DND-41 (cell line): ENCODE measurements around the gene LEMD2.

Experiments
- ATAC-seq: fragments of 200-7000 bp; cut with Tn5 transposase; 3 replicates; pipeline ENCODE4 v1.9.1; 2021; ENCODE audit warnings: low read depth; ENCODE audit not compliant: insufficient read depth
- DNase-seq: peaks from one replicate; pipeline ENCODE4 v3.0.0-alpha.2; 2020
- H2AFZ ChIP-seq: 2 replicates; pipeline ENCODE4 v1.6.0; 2012; ENCODE audit warnings: low read depth, low read length
- H3K27ac ChIP-seq: 2 replicates; pipeline ENCODE4 v1.5.1; 2012; ENCODE audit warnings: low read length, inconsistent platforms
- H3K27me3 ChIP-seq: fragments of 200-600 bp; sonication (generic); 2 replicates; pipeline ENCODE4 v1.6.0; 2012; ENCODE audit warnings: low read length, mild to moderate bottlenecking, inconsistent platforms; ENCODE audit not compliant: insufficient read depth, poor library complexity
- H3K36me3 ChIP-seq: 2 replicates; pipeline ENCODE4 v1.5.1; 2012; ENCODE audit warnings: low read length, inconsistent platforms; ENCODE audit not compliant: insufficient read depth
- H3K4me1 ChIP-seq: 2 replicates; pipeline ENCODE4 v1.5.1; 2012; ENCODE audit warnings: mild to moderate bottlenecking, low read length; ENCODE audit not compliant: insufficient read depth
- H3K4me2 ChIP-seq: 2 replicates; pipeline ENCODE4 v1.6.0; 2012; ENCODE audit warnings: mild to moderate bottlenecking, moderate library complexity, low read length, inconsistent platforms; ENCODE audit not compliant: insufficient read depth
- H3K4me3 ChIP-seq, 2 experiments: fragments of 200-600 bp in 1 of 2; shearing (Covaris generic) in 1 of 2; 2 replicates each; pipeline ENCODE4 v1.5.1; 2012 to 2016; ENCODE audit warnings: inconsistent platforms in 2 of 2, low read length in 2 of 2, mild to moderate bottlenecking in 2 of 2, low read depth in 1 of 2, moderate library complexity in 1 of 2
- H3K79me2 ChIP-seq: 2 replicates; pipeline ENCODE4 v1.6.0; 2012; ENCODE audit warnings: low read length, inconsistent platforms; ENCODE audit not compliant: insufficient read depth
- H3K9ac ChIP-seq: 2 replicates; pipeline ENCODE4 v1.6.0; 2012; ENCODE audit warnings: low read depth, mild to moderate bottlenecking, inconsistent platforms, low read length, moderate library complexity
- H3K9me3 ChIP-seq: 2 replicates; pipeline ENCODE4 v1.5.1; 2012; ENCODE audit warnings: low read length, moderate library complexity, mild to moderate bottlenecking, inconsistent platforms; ENCODE audit not compliant: insufficient read depth, severe bottlenecking
- H4K20me1 ChIP-seq: 2 replicates; pipeline ENCODE4 v1.6.0; 2012; ENCODE audit warnings: low read length; ENCODE audit not compliant: insufficient read depth
- EZH2 ChIP-seq: IDR thresholded peaks from 3 replicates; pipeline ENCODE4 v1.6.1; 2012; ENCODE audit warnings: borderline replicate concordance, low read depth, mild to moderate bottlenecking, moderate library complexity, low read length, inconsistent platforms; ENCODE audit not compliant: severe bottlenecking
- TF ChIP-seq, protein P1 (sequence below): IDR thresholded peaks from 2 replicates; pipeline ENCODE4 v1.5.1; 2012; ENCODE audit warnings: borderline replicate concordance, low read length, moderate library complexity, mild to moderate bottlenecking; ENCODE audit not compliant: poor library complexity, severe bottlenecking; ENCODE audit errors: extremely low read depth

LEMD2 gene

DNA sequence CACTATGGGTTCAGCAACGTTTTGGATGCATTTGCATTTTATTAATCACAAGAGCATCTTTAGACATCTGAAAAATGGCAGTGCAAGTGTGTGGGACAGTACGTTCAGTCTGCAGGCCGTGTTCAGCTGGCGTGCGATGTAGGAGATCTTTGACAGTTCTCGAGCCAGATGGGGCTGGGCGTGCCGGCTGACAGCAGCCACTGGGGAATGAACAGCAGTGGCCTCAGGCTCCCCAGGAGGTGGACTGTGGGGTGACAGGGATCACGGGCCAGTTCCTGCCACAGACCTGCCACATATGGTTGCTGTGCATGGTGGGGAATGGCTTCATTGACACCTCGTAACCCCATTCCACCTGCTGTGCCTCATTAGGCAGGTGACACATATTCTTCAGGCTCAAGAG, 31.3 kb upstream of the LEMD2 start:
- no peaks in the 10 kb centered on the region for H3K9me3 ChIP-seq
- no peak overlapping the region for H3K4me3 ChIP-seq
- no peak overlapping the region for H3K27ac ChIP-seq
- no peaks in the 10 kb centered on the region for H3K36me3 ChIP-seq
- H4K20me1 ChIP-seq: no peaks in the 10 kb centered on the region; the same call in 1 of the 2 replicates
- no peak overlapping the region for H3K9ac ChIP-seq
- H3K4me2 ChIP-seq: no peak overlapping the region
- no peak for DNase-seq
- no peaks in the 10 kb centered on the region for H3K79me2 ChIP-seq
- no peak overlapping the region for H2AFZ ChIP-seq
- no peak for TF ChIP-seq EZH2
- TF ChIP-seq, protein P1, sequence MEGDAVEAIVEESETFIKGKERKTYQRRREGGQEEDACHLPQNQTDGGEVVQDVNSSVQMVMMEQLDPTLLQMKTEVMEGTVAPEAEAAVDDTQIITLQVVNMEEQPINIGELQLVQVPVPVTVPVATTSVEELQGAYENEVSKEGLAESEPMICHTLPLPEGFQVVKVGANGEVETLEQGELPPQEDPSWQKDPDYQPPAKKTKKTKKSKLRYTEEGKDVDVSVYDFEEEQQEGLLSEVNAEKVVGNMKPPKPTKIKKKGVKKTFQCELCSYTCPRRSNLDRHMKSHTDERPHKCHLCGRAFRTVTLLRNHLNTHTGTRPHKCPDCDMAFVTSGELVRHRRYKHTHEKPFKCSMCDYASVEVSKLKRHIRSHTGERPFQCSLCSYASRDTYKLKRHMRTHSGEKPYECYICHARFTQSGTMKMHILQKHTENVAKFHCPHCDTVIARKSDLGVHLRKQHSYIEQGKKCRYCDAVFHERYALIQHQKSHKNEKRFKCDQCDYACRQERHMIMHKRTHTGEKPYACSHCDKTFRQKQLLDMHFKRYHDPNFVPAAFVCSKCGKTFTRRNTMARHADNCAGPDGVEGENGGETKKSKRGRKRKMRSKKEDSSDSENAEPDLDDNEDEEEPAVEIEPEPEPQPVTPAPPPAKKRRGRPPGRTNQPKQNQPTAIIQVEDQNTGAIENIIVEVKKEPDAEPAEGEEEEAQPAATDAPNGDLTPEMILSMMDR: no peak
- peaks cover 8% of the 10 kb centered on the region for H3K27me3 ChIP-seq
- no peaks in the 10 kb centered on the region for H3K4me1 ChIP-seq
- ATAC-seq: no peak

DNA sequence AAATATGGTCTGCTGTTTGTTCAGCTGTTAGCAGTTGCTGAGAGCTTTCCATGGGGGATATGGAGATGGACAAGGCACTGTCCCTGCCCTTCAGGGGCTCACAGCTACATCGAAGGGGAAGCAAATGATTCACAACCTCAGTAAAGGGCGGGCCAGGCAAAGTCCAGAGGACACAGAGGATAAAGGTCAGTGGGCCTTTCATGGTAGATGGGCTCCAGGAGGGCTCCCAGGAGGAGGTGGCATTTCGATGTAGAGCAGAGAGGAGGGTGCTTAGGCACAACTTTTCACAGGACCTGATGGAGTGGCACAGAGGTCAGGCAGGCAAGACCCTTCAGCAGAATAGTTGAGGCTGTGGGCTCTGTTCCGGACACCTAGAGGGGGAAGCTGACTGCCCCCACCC, 30.1 kb upstream of the LEMD2 start:
- no peaks in the 10 kb centered on the region for H3K9me3 ChIP-seq
- H3K79me2 ChIP-seq: no peaks in the 10 kb centered on the region
- H3K36me3 ChIP-seq: no peaks in the 10 kb centered on the region
- H2AFZ ChIP-seq: no peak overlapping the region
- H3K4me1 ChIP-seq: no peaks in the 10 kb centered on the region
- H3K4me3 ChIP-seq: no peak overlapping the region
- H3K9ac ChIP-seq: no peak overlapping the region
- H3K27me3 ChIP-seq: peaks cover 8% of the 10 kb centered on the region
- DNase-seq (no peak), ATAC-seq (no peak)
- TF ChIP-seq EZH2: no peak
- TF ChIP-seq, protein P1: no peak
- no peak overlapping the region for H3K4me2 ChIP-seq
- peaks cover 5% of the 10 kb centered on the region for H4K20me1 ChIP-seq
- H3K27ac ChIP-seq: no peak overlapping the region

- no peak overlapping the region for H3K9ac ChIP-seq
- H3K4me3 ChIP-seq: no peak overlapping the region
- no peak for TF ChIP-seq EZH2
- TF ChIP-seq, protein P1: no peak
- H4K20me1 ChIP-seq: peaks cover 5% of the 10 kb centered on the region
- H3K4me1 ChIP-seq: no peaks in the 10 kb centered on the region
- DNase-seq (no peak), ATAC-seq (no peak)
- H3K27ac ChIP-seq: no peak overlapping the region
- no peaks in the 10 kb centered on the region for H3K79me2 ChIP-seq
- H3K4me2 ChIP-seq: no peak overlapping the region
- no peaks in the 10 kb centered on the region for H3K9me3 ChIP-seq
- no peak overlapping the region for H2AFZ ChIP-seq
- peaks cover 8% of the 10 kb centered on the region for H3K27me3 ChIP-seq
- no peaks in the 10 kb centered on the region for H3K36me3 ChIP-seq
Observed at GRCh38 chr6:33818293-33818692, 29.4 kb upstream of the LEMD2 start.

DNA sequence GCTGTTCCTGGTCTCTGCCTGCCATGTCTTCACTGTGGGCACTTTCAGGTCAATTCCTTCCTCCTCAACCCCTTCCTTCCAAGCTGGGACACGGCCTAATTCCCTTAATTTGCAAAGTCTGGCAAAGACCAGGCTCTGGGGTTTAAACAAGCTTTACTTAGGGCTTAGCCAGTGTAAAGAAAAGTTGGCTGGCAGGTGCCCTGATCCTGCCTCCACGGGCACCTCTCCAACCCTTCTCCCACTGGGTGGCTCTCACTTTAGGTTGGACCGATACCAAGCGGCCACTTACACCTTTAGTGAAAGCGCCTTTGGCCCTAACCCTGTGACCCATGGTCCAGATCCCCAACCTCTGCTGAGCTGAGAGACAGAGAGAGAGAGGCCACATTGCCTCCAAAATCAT, 28.6 kb upstream of the LEMD2 start:
- no peak overlapping the region for H3K9ac ChIP-seq
- no peaks in the 10 kb centered on the region for H3K79me2 ChIP-seq
- no peak overlapping the region for H3K4me2 ChIP-seq
- no peak for DNase-seq
- peaks cover 8% of the 10 kb centered on the region for H3K27me3 ChIP-seq
- no peak for TF ChIP-seq EZH2
- TF ChIP-seq, protein P1: no peak
- H4K20me1 ChIP-seq: peaks cover 5% of the 10 kb centered on the region; the same call in 1 of the 2 replicates
- no peaks in the 10 kb centered on the region for H3K9me3 ChIP-seq
- no peak overlapping the region for H3K27ac ChIP-seq
- H3K4me3 ChIP-seq: no peak overlapping the region
- ATAC-seq: no peak
- H3K4me1 ChIP-seq: no peaks in the 10 kb centered on the region
- no peaks in the 10 kb centered on the region for H3K36me3 ChIP-seq
- H2AFZ ChIP-seq: no peak overlapping the region
